ENCODE results near the gene GLO1.
"Not testable (repeated sequence)": the region's sequence is repeated elsewhere in the genome, so short reads cannot be mapped to it uniquely, and the experiment has no call there.

The GLO1 gene

GRCh38 chr6:38705924-38706323, 3.0 kb upstream of the GLO1 start:
- no peak for DNase-seq

- no peak for DNase-seq
These were observed 1.1 kb upstream of the GLO1 start for GRCh38 chr6:38703949-38704590.

- no peak for DNase-seq
These were observed 1.4 kb downstream of the GLO1 start for GRCh38 chr6:38701551-38701950.

DNA sequence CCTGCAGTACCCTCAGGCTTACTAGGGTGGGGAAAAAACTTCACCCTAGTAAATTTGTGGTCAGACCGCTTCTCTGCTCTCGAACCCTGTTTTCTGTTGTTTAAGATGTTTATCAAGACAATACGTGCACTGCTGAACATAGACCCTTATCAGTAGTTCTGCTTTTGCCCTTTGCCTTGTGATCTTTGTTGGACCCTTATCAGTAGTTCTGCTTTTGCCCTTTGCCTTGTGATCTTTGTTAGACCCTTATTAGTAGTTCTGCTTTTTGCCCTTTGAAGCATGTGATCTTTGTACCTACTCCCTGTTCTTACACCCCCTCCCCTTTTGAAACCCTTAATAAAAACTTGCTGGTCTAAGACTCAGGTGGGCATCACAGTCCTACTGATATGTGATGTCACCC, 3.2 kb downstream of the GLO1 start:
- DNase-seq, result not testable (repeated sequence)

DNA sequence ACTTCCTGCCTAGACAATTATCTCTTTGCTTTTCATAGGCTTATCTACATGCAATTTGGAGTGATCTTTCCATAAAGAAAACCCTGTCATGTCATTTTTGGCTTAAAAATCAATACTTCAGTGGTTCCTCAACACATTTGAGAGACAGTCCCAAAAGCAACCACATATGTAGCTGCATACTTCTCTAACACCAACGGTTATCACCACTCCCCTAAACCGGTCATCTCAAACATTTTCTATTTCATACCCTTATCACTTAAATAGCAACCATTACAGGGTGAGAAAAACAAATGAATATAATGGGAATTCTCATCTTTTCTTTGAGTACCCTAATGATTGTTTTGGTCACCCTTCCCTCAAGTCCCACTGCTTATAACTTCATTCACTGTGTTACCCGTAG, 5.1 kb downstream of the GLO1 start:
- DNase-seq, result no peak

DNA sequence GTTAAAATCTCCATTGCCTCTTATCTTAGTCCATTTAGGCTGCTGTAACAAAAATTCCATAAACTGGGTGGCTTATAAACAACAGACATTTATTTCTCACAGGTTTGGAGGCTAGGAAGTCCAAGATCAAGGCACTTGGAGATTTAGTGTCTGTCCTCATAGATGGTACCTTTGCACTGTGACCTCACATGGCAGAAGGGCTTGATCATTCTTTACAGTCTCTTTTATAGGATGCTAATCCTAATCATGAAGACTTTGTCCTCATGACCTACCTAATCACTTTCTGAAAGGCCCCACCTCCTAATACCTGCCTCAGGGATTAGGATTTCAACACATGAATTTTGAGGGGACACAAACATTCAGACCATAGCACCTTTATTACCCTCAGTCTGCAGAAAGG, 6.6 kb downstream of the GLO1 start:
- DNase-seq, result no peak

GRCh38 chr6:38695933-38696332, 7.0 kb downstream of the GLO1 start:
- DNase-seq, result no peak

GRCh38 chr6:38695227-38695900, 7.6 kb downstream of the GLO1 start:
- DNase-seq, result no peak

GRCh38 chr6:38688579-38689087, 14.3 kb downstream of the GLO1 start:
- peak in 1 of 4 experiments; percentile 14 for DNase-seq

DNA sequence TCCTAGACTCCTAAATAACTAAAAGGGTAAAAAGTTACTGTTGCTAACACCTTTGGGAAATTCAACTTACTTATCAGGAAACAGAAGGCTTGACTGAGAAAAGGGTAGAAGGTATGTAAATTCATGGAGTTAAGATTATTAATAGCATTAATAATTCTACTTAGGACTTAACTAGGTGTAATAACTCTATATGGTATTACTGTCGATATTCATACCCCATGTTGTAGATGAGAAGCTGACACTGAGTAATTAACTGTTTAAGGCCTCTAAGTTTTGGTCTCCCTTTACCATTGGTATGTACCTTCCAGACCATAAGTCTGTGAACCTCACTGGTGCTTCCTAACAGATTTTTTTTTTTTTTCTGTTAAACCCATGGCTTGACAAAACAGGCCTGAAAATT, 15.4 kb downstream of the GLO1 start:
- no peak for DNase-seq

- DNase-seq, result no peak
These were observed 15.9 kb downstream of the GLO1 start for GRCh38 chr6:38687043-38687353.

DNA sequence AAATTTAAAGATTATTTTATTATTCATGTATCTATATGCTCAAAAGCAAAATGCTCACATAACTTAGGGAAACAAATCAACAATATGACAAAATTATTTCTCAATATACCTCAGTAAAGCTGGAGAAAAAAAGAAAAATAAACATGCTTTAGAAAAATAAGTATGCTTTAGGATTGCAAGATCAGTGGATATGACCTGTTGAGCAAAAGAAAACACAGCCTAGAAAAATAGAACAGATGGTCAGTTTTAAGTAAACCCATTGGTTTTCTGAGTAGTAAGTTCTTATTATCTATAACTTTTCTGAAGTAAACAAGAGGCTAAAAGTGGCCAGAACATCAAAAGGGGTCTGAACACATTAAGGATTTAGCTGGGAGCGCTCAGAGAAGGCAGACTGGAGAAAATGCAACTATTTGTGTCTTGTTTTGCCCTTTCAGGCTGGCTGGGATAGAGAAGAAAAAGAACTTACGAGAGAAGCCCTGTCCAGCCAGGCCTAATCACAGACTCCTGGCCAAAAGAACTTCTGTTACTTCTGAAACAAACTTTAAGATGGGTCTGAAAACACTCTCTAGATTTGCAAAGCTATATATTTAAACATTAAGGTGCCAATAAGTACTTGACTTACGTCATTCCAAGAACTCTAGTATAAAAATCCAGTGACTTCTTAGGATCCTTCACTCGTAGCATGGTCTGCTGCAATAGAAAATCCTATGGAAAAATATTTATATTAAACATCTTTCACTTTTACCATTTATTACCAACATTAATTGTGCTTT, 16.5 kb downstream of the GLO1 start:
- no peak for DNase-seq

DNA sequence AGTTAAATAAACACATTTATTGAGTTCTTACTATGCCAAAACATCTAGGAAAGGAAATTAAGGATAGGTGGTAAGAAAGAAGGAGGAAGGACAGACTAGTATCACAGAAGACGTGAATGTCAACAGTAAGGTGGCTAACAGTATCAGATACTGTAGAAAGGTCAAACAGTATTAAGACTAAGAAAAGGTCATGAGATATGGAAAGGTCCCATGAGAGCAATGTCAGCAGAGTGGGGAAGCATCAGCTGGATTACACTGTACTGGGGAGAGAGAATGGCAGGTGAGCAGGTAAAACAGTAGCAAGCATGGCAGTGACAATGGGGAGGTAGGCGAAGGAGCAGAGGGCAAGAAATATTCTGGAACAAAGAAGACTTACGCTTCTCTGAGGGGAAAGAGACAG, 18.0 kb downstream of the GLO1 start:
- DNase-seq, result no peak

GRCh38 chr6:38684237-38684636, 18.7 kb downstream of the GLO1 start:
- no peak for DNase-seq

DNA sequence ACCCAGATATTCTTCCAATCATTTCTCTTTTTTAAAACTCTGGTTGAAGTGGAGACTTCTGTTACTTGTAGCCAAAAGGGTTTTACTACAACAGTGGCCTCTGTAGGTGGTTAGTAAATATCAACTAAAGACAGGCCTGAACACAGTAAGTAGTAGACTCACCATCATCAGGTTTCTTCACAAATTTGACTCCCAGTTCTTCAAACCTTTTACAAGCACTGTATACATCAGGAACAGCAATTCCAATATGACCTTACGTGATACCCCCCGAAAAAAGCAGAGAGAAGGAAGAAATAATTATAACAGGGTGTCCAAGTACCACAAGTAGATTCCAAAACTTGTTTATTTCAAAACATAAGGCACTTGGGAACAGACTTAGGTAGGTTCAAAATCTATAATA, 21.1 kb downstream of the GLO1 start:
- peak in 2 of 4 experiments; percentile 15 to 42 for DNase-seq

DNA sequence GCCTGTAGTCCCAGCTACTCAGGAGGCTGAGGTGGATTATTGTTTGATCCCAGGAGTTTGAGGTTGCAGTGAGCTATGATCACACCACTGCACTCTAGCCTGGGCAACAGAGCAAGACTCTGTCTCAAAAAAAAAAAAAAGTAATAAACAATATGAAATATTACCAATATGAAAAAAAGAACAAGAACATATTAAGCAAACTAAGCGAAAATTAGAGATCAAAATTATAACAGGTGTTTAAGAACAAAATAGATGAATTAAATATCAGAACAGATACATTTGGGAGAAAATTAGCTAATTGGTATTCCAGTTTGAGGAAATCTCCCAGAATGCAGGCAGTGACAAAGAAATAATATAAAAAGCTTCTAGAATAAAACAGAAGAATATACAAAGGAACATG, 23.3 kb downstream of the GLO1 start:
- DNase-seq, result no peak

DNA sequence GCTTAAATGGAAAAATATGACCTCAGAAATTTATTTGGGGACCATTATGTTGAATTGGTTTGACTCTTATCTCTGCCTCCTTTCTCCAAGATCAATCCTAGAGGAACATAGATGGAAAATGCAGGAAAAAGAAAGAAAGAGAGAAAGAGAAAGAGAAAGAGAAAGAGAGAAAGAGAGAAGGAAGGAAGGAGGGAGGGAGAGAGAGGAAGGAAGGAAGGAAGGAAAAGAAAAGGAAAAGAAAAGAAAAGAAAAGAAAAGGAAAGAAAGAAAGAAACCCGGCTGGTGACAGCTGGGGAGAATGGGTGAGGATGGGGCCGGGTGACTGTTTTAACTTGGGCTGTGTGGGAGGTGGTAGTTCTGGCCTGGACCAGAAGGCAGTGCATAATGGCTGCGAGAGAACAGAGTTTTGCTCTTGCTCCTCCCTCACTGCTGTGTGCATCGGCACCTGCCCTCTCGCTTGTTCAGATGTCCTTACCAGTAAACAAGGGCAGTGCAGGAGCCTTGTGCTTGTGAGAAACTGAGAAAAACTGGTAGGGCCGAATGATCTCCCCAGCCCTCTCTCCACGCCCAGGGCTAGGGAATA, 24.7 kb downstream of the GLO1 start:
- no peak for DNase-seq

DNA sequence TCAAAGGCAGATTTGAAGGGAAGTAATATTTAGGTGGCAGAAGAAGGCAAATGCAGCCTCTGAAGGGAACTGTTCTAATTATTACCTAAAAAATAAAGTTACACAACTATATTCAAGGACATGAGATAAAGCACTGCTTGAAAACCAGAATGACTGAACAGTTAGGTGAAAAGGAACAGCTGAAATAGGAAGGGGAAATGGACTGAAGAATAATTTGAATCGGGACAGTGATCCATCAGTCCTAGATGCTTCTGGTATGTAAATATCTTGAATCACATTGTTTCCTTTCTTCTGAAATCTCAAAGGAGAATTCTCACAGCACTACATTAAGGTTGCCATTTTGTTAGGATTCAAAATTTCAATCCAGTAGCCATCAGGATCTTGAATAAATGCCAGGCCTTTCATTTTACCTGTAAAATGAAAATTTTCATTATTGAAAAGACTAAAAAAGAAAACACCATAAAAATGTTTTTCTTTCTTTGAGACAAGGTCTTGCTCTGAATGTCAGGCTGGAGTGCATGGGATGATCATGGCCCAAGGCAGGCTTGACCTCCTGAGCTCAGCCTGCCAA, 25.9 kb downstream of the GLO1 start:
- DNase-seq, result no peak

DNA sequence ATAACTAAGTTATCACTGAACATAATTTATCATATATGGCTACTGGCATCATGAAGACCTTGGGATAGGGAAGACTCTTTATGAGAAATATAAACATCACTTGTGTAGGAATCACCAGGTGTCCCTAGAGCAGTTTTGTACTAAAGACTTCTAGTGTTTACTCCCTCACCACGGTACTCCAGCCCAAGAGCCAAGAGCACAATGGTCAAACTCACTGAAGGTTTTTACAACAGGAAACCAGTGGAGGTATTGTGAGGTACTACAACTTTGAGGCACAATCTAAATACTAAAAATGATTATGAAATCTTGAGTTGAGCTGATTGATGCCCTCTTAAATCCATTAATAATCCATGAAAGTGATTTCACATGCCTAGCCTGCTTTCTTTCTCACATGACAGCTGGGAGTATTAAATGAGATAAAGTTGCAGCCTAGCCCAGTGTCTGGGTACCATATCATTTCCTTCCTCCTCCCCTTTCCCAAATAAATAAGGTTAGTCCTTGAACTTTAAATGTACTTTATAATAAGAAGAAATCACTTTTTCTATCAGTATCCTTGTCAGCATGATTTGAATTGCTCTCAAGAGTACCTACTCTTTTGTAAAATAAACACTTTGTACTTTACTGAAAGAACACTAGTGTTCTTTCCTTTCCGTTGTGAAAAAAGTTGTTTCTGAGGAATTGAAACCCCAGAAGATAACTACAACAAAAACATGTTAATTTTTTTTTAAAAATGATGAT, 26.5 kb downstream of the GLO1 start:
- DNase-seq, result no peak

DNA sequence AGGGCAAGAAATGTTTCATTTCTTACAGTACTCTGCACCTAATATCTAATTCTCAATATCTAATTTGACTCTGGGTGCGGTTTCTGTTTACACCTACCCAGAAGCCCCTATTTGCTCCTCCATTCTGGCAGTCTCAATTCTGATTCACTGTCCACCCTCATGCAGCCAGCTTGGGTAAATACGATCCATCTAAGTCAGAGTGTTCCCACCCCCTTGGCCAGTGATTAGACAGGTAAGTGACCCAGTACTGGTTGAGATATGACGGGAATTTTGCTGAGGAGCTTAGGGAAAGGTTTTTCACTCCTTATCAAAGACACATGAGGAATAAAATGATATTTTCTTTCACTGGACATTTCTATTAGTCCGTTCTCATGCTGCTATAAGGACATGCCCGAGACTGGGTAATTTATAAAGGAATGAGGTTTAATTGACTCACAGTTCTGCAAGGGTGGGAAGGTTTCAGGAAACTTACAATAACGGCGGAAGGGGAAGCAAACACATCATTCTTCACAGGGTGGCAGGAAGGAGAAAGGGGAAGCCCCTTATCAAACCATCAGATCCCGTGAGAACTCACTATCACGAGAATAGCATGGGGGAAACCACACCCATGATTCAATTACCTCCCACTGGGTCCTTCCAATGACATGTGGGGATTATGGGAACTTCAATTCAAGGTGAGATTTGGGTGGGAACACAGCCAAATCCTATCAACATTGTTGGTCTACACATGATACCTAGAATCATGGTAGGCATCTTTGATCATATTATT, 29.4 kb downstream of the GLO1 start:
- DNase-seq, result peak; percentile 29 to 66 (median 54)

DNA sequence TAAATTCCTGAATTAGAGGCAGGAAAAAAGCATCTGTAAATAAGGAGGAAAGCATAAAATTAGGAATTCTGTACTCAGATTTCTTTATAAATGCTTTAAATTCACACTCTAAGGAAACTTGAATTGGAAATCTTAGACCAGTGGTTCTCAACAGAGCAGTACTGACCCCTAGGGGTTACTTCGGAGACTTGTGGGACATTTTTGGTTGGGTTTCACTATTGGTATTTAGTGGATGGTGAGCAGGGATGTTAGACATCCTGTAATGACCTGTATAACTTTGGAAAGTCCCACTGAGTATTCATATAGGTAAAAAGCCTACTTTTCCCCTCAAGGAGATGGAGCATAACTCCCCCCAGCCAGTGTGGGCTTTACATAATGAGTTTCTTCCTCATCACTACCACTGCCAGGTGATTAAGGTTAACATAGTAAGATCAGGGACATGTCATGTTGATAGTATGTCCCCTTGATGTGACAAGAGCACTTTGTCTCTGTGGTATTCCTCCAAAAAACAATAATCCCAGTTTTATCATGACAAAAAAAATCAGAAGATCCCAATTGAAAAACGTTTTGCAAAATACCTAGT, 31.0 kb downstream of the GLO1 start:
- peak; percentile 46 to 72 (median 60) for DNase-seq
